Measurements from ENCODE around the gene MLLT6. TPM values are rescaled to one million over a fixed set of nuclear protein-coding genes. Genes with fewer than 3 reads are reported as not detected.

Gene MLLT6
- total and polyA plus RNA-seq, 2 of the 13 experiments (the other 11 are each of a cell fraction or from before 2014, with no cell fraction given) = 50.7 to 69.5 TPM

- peak; percentile 48; the same call in 1 of the 2 replicates for TF ChIP-seq ZBED4 (CRISPR knock-in tag; IDR thresholded peaks at IDR 0.05; ENCODE audit: borderline replicate concordance)
- TF ChIP-seq REL (CRISPR knock-in tag; conservative IDR thresholded peaks at IDR 0.05) = no peak
- no peak for TF ChIP-seq ZNF337 (CRISPR knock-in tag; IDR thresholded peaks at IDR 0.05; ENCODE audit: borderline replicate concordance, low read depth)
- TF ChIP-seq FOXA3 (CRISPR knock-in tag; IDR thresholded peaks at IDR 0.05) = no peak
- no peak for TF ChIP-seq ZNF276 (CRISPR knock-in tag; IDR thresholded peaks at IDR 0.05; ENCODE audit: low read depth)
- TF ChIP-seq ONECUT2 (CRISPR knock-in tag; IDR thresholded peaks at IDR 0.05) = no peak
- TF ChIP-seq ZNF577 (CRISPR knock-in tag; IDR thresholded peaks at IDR 0.05; ENCODE audit: borderline replicate concordance, low read depth) = no peak
- TF ChIP-seq ZBTB2 (CRISPR knock-in tag; IDR thresholded peaks at IDR 0.05; ENCODE audit: low read depth) = no peak
- TF ChIP-seq ZNF143 (CRISPR knock-in tag; IDR thresholded peaks at IDR 0.05) = no peak
- TF ChIP-seq ATF6 (CRISPR knock-in tag; conservative IDR thresholded peaks at IDR 0.05) = 0 out of 2 replicates have a peak, but pooled peaks have one; percentile 45
- no peak for TF ChIP-seq PCBP2 (optimal IDR thresholded peaks at IDR 0.05; ENCODE audit: low read depth, low read length, poor library complexity, severe bottlenecking)
- TF ChIP-seq USF2 (IDR thresholded peaks at IDR 0.05; ENCODE audit: low read depth, low read length) = no peak
- TF ChIP-seq USF2 (CRISPR knock-in tag; IDR thresholded peaks at IDR 0.05; ENCODE audit: borderline replicate concordance) = no peak
- TF ChIP-seq MYNN (CRISPR knock-in tag; IDR thresholded peaks at IDR 0.05; ENCODE audit: low read depth) = 0 out of 2 replicates have a peak, but pooled peaks have one; percentile 11
- no peak for TF ChIP-seq ARID3A (IDR thresholded peaks at IDR 0.05; ENCODE audit: low read depth, low read length)
Observed at GRCh38 chr17:38751144-38751807, 46.2 kb downstream of the MLLT6 start (continued).

Data from HepG2 (cell line).